PC-9 (cell line): Measurements from ENCODE around the gene SPATA3.

Source experiments
- CTCF ChIP-seq: fragments of 200-600 bp; sonication (generic); conservative IDR thresholded peaks from 2 replicates; pipeline ENCODE4 v1.6.1; 2017; ENCODE audit warnings: mixed run types, antibody characterized with exemption, mild to moderate bottlenecking, moderate library complexity
- EZH2 ChIP-seq: fragments of 200-600 bp; sonication (generic); IDR thresholded peaks from 2 replicates; pipeline ENCODE4 v1.8.0; 2017; ENCODE audit warnings: antibody characterized with exemption, low read depth

GRCh38 chr2:231046916-231047273 lies 51.0 kb downstream of the SPATA3 start:
- TF ChIP-seq CTCF: no peak
- no peak for TF ChIP-seq EZH2
